HEK293 (cell line): ENCODE results near the gene CSF2.

Source experiments
- CTCF ChIA-PET: fragments of 350-600 bp; formaldehyde crosslinking; extraction: SDS; loops from one replicate; lab custom pipeline; 2021; ENCODE audit warnings: antibody characterized with exemption; lab: Yijun Ruan, JAX
- POLR2A ChIA-PET: fragments of 300-600 bp; formaldehyde crosslinking; extraction: SDS; loops from one replicate; lab custom pipeline; 2020; ENCODE audit warnings: antibody characterized with exemption, inconsistent platforms; lab: Yijun Ruan, JAX
- H3K27ac ChIP-seq: fragments of 200-500 bp; sonication (Bioruptor generic); 2 replicates; pipeline ENCODE4 v1.5.1; 2014; ENCODE audit warnings: low read depth, low read length, control low read depth, inconsistent platforms; ENCODE audit errors: extremely low read depth
- H3K36me3 ChIP-seq, 2 experiments: fragments of 200-500 bp in 1 of 2; sonication (Bioruptor generic) in 1 of 2; 1 replicate in 1 of 2; 2 replicates in 1 of 2; pipeline ENCODE4 v1.5.1; 2014 to 2017; ENCODE audit warnings: inconsistent platforms in 2 of 2, low read length in 2 of 2; ENCODE audit not compliant: control insufficient read depth in 2 of 2, insufficient read depth in 1 of 2
- H3K4me1 ChIP-seq: fragments of 200-500 bp; sonication (Bioruptor generic); 2 replicates; pipeline ENCODE4 v1.5.1; 2014; ENCODE audit warnings: mild to moderate bottlenecking, low read length, inconsistent platforms; ENCODE audit not compliant: control insufficient read depth, insufficient read depth
- H3K4me3 ChIP-seq: 2 replicates; pipeline ENCODE4 v1.5.1; 2011; ENCODE audit warnings: low read depth, mild to moderate bottlenecking, control low read depth, low read length, moderate library complexity
- H3K9me3 ChIP-seq: fragments of 200-500 bp; sonication (Bioruptor generic); 2 replicates; pipeline ENCODE4 v1.5.1; 2014; ENCODE audit warnings: low read depth, low read length, inconsistent platforms; ENCODE audit not compliant: control insufficient read depth, insufficient read depth
- HIC1 ChIP-seq: fragments of 450-650 bp; formaldehyde crosslinking; IDR thresholded peaks from 2 replicates; pipeline ENCODE4 v1.5.1; 2016; ENCODE audit warnings: missing biosample characterization, missing genetic modification characterization
- HOXA7 ChIP-seq: sonication (generic); formaldehyde crosslinking; IDR thresholded peaks from 2 replicates; pipeline ENCODE4 v1.8.1; 2022; ENCODE audit warnings: missing genetic modification reagents, borderline replicate concordance
- KLF16 ChIP-seq: fragments of 450-650 bp; formaldehyde crosslinking; IDR thresholded peaks from 2 replicates; pipeline ENCODE4 v1.5.1; 2017; ENCODE audit warnings: missing biosample characterization, missing genetic modification characterization
- PRDM6 ChIP-seq: fragments of 450-650 bp; formaldehyde crosslinking; IDR thresholded peaks from 2 replicates; pipeline ENCODE4 v1.5.1; 2017; ENCODE audit warnings: missing biosample characterization, missing genetic modification characterization
- RBAK ChIP-seq: fragments of 450-650 bp; formaldehyde crosslinking; IDR thresholded peaks from 2 replicates; pipeline ENCODE4 v1.5.1; 2016; ENCODE audit warnings: missing biosample characterization, missing genetic modification characterization
- TCF7L2 ChIP-seq: IDR thresholded peaks from 2 replicates; pipeline ENCODE4 v1.6.1; 2011; ENCODE audit warnings: low read depth, mild to moderate bottlenecking, inconsistent platforms, low read length, moderate library complexity, borderline replicate concordance
- YY1 ChIP-seq: fragments of 450-650 bp; formaldehyde crosslinking; IDR thresholded peaks from 2 replicates; pipeline ENCODE4 v1.5.1; 2018; ENCODE audit warnings: missing biosample characterization, missing genetic modification characterization
- ZBTB26 ChIP-seq: fragments of 450-650 bp; formaldehyde crosslinking; optimal IDR thresholded peaks from 2 replicates; pipeline ENCODE3; 2016; ENCODE audit warnings: missing biosample characterization, mild to moderate bottlenecking, missing genetic modification characterization
- ZNF133 ChIP-seq: fragments of 450-650 bp; formaldehyde crosslinking; IDR thresholded peaks from 2 replicates; pipeline ENCODE4 v1.5.1; 2016; ENCODE audit warnings: missing biosample characterization, missing genetic modification characterization
- ZNF138 ChIP-seq: fragments of 450-650 bp; formaldehyde crosslinking; IDR thresholded peaks from 2 replicates; pipeline ENCODE4 v1.5.1; 2016; ENCODE audit warnings: missing biosample characterization, missing genetic modification characterization, borderline replicate concordance
- ZNF221 ChIP-seq: fragments of 450-650 bp; formaldehyde crosslinking; IDR thresholded peaks from 2 replicates; pipeline ENCODE4 v1.5.1; 2017; ENCODE audit warnings: missing biosample characterization, missing genetic modification characterization, borderline replicate concordance
- ZNF223 ChIP-seq: fragments of 450-650 bp; formaldehyde crosslinking; IDR thresholded peaks from 2 replicates; pipeline ENCODE4 v1.5.1; 2016; ENCODE audit warnings: missing biosample characterization, missing genetic modification characterization
- ZNF510 ChIP-seq: fragments of 450-650 bp; formaldehyde crosslinking; IDR thresholded peaks from 2 replicates; pipeline ENCODE4 v1.5.1; 2018; ENCODE audit warnings: mild to moderate bottlenecking, missing genetic modification characterization, missing biosample characterization; ENCODE audit not compliant: insufficient replicate concordance
- ZNF514 ChIP-seq: fragments of 450-650 bp; formaldehyde crosslinking; IDR thresholded peaks from 2 replicates; pipeline ENCODE4 v1.5.1; 2016; ENCODE audit warnings: missing biosample characterization, missing genetic modification characterization
- ZNF518A ChIP-seq: fragments of 450-650 bp; formaldehyde crosslinking; conservative IDR thresholded peaks from 2 replicates; pipeline ENCODE4 v1.5.1; 2016; ENCODE audit warnings: low read depth, missing biosample characterization, missing genetic modification characterization
- ZNF623 ChIP-seq: fragments of 450-650 bp; formaldehyde crosslinking; IDR thresholded peaks from 2 replicates; pipeline ENCODE4 v1.5.1; 2016; ENCODE audit warnings: missing biosample characterization, missing genetic modification characterization
- ZNF639 ChIP-seq: fragments of 450-650 bp; formaldehyde crosslinking; IDR thresholded peaks from 2 replicates; pipeline ENCODE4 v1.5.1; 2016; ENCODE audit warnings: missing biosample characterization, missing genetic modification characterization
- ZNF645 ChIP-seq: fragments of 450-650 bp; formaldehyde crosslinking; IDR thresholded peaks from 2 replicates; pipeline ENCODE4; 2016; ENCODE audit warnings: missing biosample characterization, missing genetic modification characterization
- ZNF776 ChIP-seq: fragments of 450-650 bp; formaldehyde crosslinking; IDR thresholded peaks from 2 replicates; pipeline ENCODE4 v1.5.0; 2017; ENCODE audit warnings: missing biosample characterization, missing genetic modification characterization, borderline replicate concordance

Gene CSF2

GRCh38 chr5:132055441-132055807 is 18.2 kb upstream of the CSF2 start:
- POLR2A ChIA-PET, result no interaction called here
- TF ChIP-seq ZNF510, result no peak
- TF ChIP-seq ZNF223 (tag by site-specific recombination), result no peak
- TF ChIP-seq ZBTB26, result no peak
- TF ChIP-seq ZNF776 (tag by site-specific recombination), result no peak
- no peak for TF ChIP-seq TCF7L2
- TF ChIP-seq ZNF138 (tag by site-specific recombination), result no peak
- no peak for TF ChIP-seq ZNF645 (tag by site-specific recombination)
- no peak for TF ChIP-seq KLF16 (tag by site-specific recombination)
- no peak for TF ChIP-seq HIC1 (tag by site-specific recombination)
- no peak for TF ChIP-seq YY1 (tag by site-specific recombination)

GRCh38 chr5:132055808-132056609 is 17.6 kb upstream of the CSF2 start:
- no peak overlapping the region for H3K27ac ChIP-seq
- H3K36me3 ChIP-seq, result no peaks in the 10 kb centered on the region
- no peak overlapping the region for H3K4me3 ChIP-seq
- ChIA-PET POLR2A (no interaction called here), CTCF (interaction anchor here (2.6 kb wide), 1 partner anchor 9 kb away, joined by 8 read pairs; no protein-coding TSS in a partner anchor)
- no peaks in the 10 kb centered on the region for H3K4me1 ChIP-seq
- H3K9me3 ChIP-seq, result no peaks in the 10 kb centered on the region
- no peak for TF ChIP-seq ZNF133 (tag by site-specific recombination)
- TF ChIP-seq ZNF639 (tag by site-specific recombination), result no peak
- no peak for TF ChIP-seq HOXA7 (CRISPR knock-in tag)
- no peak for TF ChIP-seq RBAK (tag by site-specific recombination)
- no peak for TF ChIP-seq ZNF221 (tag by site-specific recombination)
- TF ChIP-seq ZNF514 (tag by site-specific recombination), result no peak
- TF ChIP-seq ZBTB26, result no peak
- TF ChIP-seq ZNF623 (tag by site-specific recombination), result no peak
- TF ChIP-seq ZNF518A, result no peak
- no peak for TF ChIP-seq PRDM6

More at GRCh38 chr5:132055441-132055807, 18.2 kb upstream of the CSF2 start:
- no peak overlapping the region for H3K4me3 ChIP-seq
- H3K36me3 ChIP-seq, result no peaks in the 10 kb centered on the region
- no peaks in the 10 kb centered on the region for H3K4me1 ChIP-seq
- CTCF ChIA-PET, result interaction anchor here (2.6 kb wide), 1 partner anchor 10 kb away, joined by 8 read pairs; no protein-coding TSS in a partner anchor
- no peaks in the 10 kb centered on the region for H3K9me3 ChIP-seq
- H3K27ac ChIP-seq, result no peak overlapping the region
